Naive B cell (primary cell): Measurements from ENCODE around the gene ADCYAP1R1. TPM values are rescaled to one million over a fixed set of nuclear protein-coding genes. Genes with fewer than 3 reads are reported as not detected.
A peak's percentile ranks its signal among the peaks of the same experiment; 100 is the strongest.

Experiments used
- ATAC-seq, 2 donors: fragments of 150-1000 bp; cut with Tn5 transposase; 2 replicates each; pipeline ENCODE4 v1.10.0; 2021; ENCODE audit warnings: low read depth in 2 of 2, mild to moderate bottlenecking in 2 of 2, moderate library complexity in 2 of 2
- DNase-seq: peaks from one replicate; pipeline ENCODE4 v3.0.0; 2022
- H3K27ac Mint-ChIP-seq, 6 donors: one replicate each; pipeline ENCODE4 v1.8.0; 2020 to 2022; ENCODE audit warnings: mild to moderate bottlenecking in 6 of 6, mixed read lengths in 6 of 6, moderate library complexity in 5 of 6, inconsistent platforms in 2 of 6
- H3K27me3 Mint-ChIP-seq, 3 donors: one replicate each; pipeline ENCODE4 v1.8.0; 2021 to 2022; ENCODE audit warnings: mixed read lengths in 3 of 3, mild to moderate bottlenecking in 1 of 3
- H3K36me3 Mint-ChIP-seq, 2 donors: one replicate each; pipeline ENCODE4 v1.8.0; 2020 to 2022; ENCODE audit warnings: mixed read lengths in 2 of 2, inconsistent platforms in 1 of 2, mild to moderate bottlenecking in 1 of 2
- H3K4me1 Mint-ChIP-seq, 3 donors: one replicate each; pipeline ENCODE4 v1.8.0; 2020 to 2022; ENCODE audit warnings: mixed read lengths in 3 of 3, inconsistent platforms in 1 of 3, mild to moderate bottlenecking in 1 of 3, moderate library complexity in 1 of 3
- H3K4me3 Mint-ChIP-seq, 8 donors: one replicate each; pipeline ENCODE4 v1.8.0; 2020 to 2022; ENCODE audit warnings: mild to moderate bottlenecking in 8 of 8, mixed read lengths in 8 of 8, moderate library complexity in 8 of 8, inconsistent platforms in 2 of 8
- H3K9me3 Mint-ChIP-seq, 7 donors: one replicate each; pipeline ENCODE4 v1.8.0; 2020 to 2022; ENCODE audit warnings: mixed read lengths in 7 of 7, mild to moderate bottlenecking in 5 of 7, inconsistent platforms in 2 of 7, moderate library complexity in 1 of 7
- polyA plus RNA-seq, 6 donors: library from polyadenylated mRNA; unstranded; fragments of 300-500 nt; fragmentation: Illumina TruSeq; gene quantifications; one replicate each; pipeline ENCODE4 v1.2.3, GENCODE V29; 2021; ENCODE audit warnings: low read depth in 6 of 6

The ADCYAP1R1 gene
- polyA plus RNA-seq, 6 donors from 2014 or later: not detected

DNA sequence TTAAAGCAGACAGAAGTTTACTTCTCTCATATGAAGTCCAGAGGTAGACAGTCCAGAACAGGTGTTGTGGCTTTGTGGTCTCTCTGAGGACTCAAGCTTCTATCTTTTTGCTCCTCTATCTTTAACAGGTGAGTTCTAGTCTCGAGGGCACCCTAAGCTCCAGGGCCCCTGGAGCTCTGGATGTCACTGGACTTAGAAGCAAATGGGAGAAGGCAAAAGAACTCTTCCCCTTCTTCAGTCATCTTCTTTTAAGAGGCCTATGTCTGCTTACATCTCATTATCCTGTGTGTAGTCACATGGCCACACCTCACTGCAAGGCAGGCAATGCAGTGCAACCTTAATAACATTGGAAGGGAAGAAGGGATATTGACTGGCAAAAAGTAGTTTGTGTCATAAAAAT, 61.6 kb downstream of the ADCYAP1R1 start:
- H3K27ac Mint-ChIP-seq: no peak overlapping the region
- ATAC-seq (no peak), DNase-seq (no peak)
- peaks cover 0 to 2% (median 0%) of the 10 kb centered on the region in 7 donors for H3K9me3 Mint-ChIP-seq
- H3K36me3 Mint-ChIP-seq: no peaks in the 10 kb centered on the region
- no peaks in the 10 kb centered on the region for H3K4me1 Mint-ChIP-seq
- no peak overlapping the region for H3K4me3 Mint-ChIP-seq
- peaks cover 15 to 21% (median 20%) of the 10 kb centered on the region in 3 donors for H3K27me3 Mint-ChIP-seq

DNA sequence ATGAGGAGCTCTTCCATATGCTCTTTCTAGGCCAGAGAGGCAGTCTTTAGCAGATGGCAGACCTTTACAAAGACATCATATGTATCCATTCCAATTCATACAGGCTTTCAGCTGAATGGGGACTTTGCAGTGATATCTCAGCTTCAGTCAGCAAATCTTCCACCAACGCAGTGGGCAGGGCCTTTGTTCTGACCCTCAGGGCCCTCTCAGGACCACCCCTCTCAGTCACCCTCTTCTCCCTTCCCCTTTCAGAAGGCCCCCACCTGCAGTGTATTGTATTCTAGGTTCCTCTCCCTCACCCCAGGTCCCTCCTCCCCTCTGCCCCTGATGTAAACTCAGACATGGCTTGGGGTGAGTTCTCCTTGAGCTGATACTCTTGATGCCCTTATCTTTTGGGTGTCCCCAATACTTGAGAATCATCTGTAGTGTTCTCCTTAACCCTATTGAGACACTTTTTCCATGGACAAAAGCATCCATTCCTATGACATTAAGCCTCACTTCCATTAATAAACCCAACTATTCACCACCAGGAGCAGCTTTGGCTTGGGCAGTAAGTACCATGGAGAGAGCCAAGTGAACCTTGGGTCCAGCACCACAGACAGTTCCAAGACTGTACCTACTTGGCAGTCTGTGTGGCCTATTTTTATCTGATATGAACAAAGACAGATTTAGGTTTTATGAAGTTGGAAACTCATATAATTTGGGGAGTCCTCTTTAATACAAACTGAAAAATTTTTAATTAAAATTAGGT, 62.7 kb downstream of the ADCYAP1R1 start:
- Mint-ChIP-seq H3K27ac (no peak overlapping the region), H3K36me3 (no peaks in the 10 kb centered on the region), H3K9me3 (peaks cover 0 to 2% (median 0%) of the 10 kb centered on the region in 7 donors), H3K4me3 (no peak overlapping the region), H3K27me3 (peaks cover 10 to 24% (median 22%) of the 10 kb centered on the region in 3 donors), H3K4me1 (no peaks in the 10 kb centered on the region)
- ATAC-seq (no peak), DNase-seq (no peak)

DNA sequence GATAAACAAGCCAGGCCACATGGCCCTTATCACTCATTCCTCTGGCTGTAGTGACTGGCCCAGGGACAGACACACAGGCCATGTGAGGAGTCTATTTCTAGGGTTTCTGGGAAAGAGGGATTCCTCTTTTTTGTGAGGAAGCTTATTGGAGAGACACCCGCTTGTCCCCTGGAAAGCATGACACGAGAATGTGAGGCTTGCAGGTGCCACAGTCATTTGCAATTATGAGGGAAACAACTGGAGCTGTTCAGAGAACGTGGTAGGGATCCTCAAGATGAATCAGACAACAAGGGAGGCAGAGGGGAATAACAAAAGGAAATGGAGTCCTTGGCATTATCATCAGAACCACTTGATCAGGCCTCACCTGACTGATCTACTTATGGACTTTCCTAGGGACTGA, 64.5 kb downstream of the ADCYAP1R1 start:
- H3K9me3 Mint-ChIP-seq: peaks cover 0 to 4% (median 0%) of the 10 kb centered on the region in 7 donors
- peaks cover 5 to 41% (median 35%) of the 10 kb centered on the region in 3 donors for H3K27me3 Mint-ChIP-seq
- H3K4me3 Mint-ChIP-seq: no peak overlapping the region
- ATAC-seq (no peak), DNase-seq (no peak)
- no peaks in the 10 kb centered on the region for H3K4me1 Mint-ChIP-seq
- H3K27ac Mint-ChIP-seq: no peak overlapping the region
- H3K36me3 Mint-ChIP-seq: no peaks in the 10 kb centered on the region

DNA sequence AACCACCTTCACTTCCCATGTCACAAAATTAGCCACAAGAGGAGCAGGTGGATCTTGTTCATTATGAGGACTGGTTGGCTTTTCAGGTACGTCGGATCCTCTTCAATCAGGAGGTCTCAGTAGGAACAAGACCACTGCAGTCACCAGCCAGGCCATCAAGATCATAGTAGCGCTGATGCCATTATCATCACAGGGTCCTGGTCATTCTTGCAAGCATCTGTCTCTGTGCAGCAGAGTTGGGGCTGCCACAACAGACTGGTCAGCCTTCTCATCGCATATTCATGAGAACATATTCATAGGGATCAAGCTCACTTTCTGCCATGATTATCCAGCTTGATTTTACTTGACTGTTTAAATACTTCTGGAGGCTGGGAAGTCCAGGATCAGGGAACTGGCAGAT, 67.1 kb downstream of the ADCYAP1R1 start:
- Mint-ChIP-seq H3K36me3 (no peaks in the 10 kb centered on the region), H3K9me3 (peaks cover 0 to 4% (median 0%) of the 10 kb centered on the region in 7 donors), H3K4me1 (no peaks in the 10 kb centered on the region), H3K27ac (no peak overlapping the region), H3K27me3 (peaks cover 16 to 51% (median 44%) of the 10 kb centered on the region in 3 donors), H3K4me3 (no peak overlapping the region)
- DNase-seq: no peak
- ATAC-seq: no peak

DNA sequence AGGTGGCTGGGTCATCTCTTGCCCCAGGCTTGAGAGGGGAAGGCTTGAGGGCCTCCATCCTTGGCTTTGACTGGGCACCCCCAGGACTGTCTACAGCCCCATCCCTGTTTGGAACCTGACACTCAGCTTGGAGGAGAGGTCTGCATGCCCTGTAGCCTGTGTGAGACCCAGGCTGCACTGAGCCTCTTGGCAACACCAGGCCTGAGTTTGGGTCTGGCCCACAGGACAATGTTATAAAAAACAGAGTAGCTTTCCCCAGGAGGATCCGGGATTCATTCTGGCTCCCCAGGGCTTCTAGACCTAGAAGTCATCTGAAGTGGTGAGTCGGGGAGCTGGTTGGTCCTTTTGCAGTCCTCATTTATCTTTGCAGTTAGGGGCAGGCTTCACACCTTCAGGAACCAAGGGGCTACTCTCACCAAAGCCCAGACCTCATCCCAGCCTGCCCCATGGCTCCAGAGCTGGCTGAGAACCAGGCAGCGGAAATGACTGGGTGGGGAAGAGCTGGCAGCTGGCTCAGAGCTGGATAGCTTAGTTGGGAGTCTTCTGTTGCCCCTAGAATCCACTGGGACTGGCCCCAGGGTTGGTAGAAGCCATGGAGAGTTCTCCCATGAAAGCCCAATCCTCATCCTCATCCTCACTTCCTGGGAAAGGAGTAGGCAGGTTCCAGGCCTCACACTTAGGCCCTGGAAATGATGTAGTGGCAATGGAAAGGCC, 68.8 kb downstream of the ADCYAP1R1 start:
- no peaks in the 10 kb centered on the region for H3K36me3 Mint-ChIP-seq
- DNase-seq (no peak), ATAC-seq (no peak)
- no peaks in the 10 kb centered on the region for H3K4me1 Mint-ChIP-seq
- no peak overlapping the region for H3K4me3 Mint-ChIP-seq
- no peak overlapping the region for H3K27ac Mint-ChIP-seq
- H3K9me3 Mint-ChIP-seq: peaks cover 0 to 2% (median 0%) of the 10 kb centered on the region in 7 donors
- peaks cover 19 to 44% (median 39%) of the 10 kb centered on the region in 3 donors for H3K27me3 Mint-ChIP-seq

DNA sequence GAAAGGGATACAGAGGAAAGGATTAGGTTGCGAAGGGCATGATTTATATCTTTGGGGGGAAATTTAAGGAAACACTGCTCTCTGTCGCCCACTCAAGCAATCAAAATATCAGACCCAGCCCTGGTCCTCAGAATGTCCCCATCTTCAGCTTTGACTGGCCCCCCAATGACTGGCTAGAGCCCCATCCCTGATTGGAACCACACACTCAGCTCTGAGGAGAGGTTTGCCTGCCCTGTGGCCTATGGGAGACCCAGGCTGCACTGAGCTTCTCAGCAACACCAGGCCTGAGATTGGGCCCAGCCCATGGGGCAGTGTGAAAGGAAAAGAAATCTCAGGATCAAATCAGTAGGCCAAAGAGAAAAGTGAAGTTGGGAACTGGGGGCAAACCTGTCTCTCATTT, 69.5 kb downstream of the ADCYAP1R1 start:
- no peak overlapping the region for H3K4me3 Mint-ChIP-seq
- no peak for ATAC-seq
- no peaks in the 10 kb centered on the region for H3K4me1 Mint-ChIP-seq
- no peak for DNase-seq
- H3K36me3 Mint-ChIP-seq: no peaks in the 10 kb centered on the region
- H3K27me3 Mint-ChIP-seq: peaks cover 19 to 43% (median 36%) of the 10 kb centered on the region in 3 donors
- no peak overlapping the region for H3K27ac Mint-ChIP-seq
- peaks cover 0 to 4% (median 2%) of the 10 kb centered on the region in 7 donors for H3K9me3 Mint-ChIP-seq

DNA sequence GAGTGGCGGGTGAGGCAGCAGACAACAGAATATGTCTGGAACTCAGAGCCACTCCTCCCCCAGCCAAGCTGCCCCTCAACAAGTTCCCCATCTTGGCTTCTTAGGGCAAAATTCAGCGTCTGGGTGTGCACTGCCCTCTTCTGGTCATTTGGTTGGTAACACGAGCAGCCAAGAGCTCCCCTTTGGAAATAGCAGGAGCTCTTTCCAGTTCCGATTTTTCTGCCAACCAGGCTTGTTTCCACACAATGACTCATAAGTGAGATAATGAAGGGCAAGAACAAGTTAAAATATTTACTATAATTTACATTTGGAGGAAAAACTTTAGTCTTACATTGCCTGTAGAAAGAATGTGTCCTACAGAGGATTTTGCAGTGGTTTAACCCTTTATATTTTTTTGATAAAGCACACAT, 70.5 kb downstream of the ADCYAP1R1 start:
- DNase-seq: no peak
- Mint-ChIP-seq H3K36me3 (no peaks in the 10 kb centered on the region), H3K4me3 (no peak overlapping the region), H3K9me3 (peaks cover 0 to 10% (median 4%) of the 10 kb centered on the region in 7 donors), H3K27me3 (peaks cover 14 to 36% (median 35%) of the 10 kb centered on the region in 3 donors), H3K4me1 (no peaks in the 10 kb centered on the region), H3K27ac (no peak overlapping the region)
- ATAC-seq: peak in 1 of 2 donors; percentile 16

DNA sequence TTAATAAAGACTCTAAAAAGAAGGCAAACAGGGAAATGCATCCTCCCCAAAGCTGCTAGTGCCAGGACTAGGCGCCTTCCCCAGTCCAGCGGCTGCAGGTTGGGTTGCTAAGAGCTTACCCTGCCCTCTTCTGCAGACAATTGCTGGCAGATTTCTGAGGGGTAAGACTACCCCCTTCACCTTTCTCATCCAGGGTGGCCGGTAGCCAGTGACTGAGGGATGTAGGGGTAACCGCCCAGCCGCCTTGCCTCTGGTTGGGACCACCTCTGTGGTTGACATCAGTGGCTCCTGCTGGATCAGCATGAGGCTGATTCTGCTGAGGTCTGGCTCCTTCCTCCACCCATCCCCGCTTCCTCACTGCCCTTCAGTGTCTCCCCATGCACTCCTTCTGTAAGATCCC, 71.2 kb downstream of the ADCYAP1R1 start:
- Mint-ChIP-seq H3K9me3 (peaks cover 0 to 10% (median 4%) of the 10 kb centered on the region in 7 donors), H3K36me3 (no peaks in the 10 kb centered on the region), H3K4me3 (no peak overlapping the region), H3K4me1 (no peaks in the 10 kb centered on the region), H3K27ac (no peak overlapping the region), H3K27me3 (peaks cover 14 to 36% (median 35%) of the 10 kb centered on the region in 3 donors)
- DNase-seq (no peak), ATAC-seq (no peak)

DNA sequence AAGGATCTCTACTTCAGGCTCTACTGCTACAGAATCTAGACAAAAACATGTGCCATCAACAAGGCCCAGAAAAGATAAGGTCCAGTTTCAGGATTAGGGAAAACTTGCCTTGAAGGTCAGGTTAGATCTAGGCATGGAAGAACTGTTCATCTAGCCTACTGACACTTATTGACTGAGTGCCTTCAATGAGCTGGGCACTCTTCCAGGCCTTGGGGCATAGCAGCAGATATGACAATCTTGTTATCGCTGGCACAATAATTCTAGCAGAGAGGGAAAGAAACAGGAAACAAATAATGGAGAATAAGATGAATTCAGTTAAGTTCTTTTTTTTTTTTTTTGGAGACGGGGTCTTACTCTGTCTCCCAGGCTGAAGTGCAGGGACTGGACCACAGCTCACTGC, 71.6 kb downstream of the ADCYAP1R1 start:
- ATAC-seq: no peak
- no peak overlapping the region for H3K27ac Mint-ChIP-seq

DNA sequence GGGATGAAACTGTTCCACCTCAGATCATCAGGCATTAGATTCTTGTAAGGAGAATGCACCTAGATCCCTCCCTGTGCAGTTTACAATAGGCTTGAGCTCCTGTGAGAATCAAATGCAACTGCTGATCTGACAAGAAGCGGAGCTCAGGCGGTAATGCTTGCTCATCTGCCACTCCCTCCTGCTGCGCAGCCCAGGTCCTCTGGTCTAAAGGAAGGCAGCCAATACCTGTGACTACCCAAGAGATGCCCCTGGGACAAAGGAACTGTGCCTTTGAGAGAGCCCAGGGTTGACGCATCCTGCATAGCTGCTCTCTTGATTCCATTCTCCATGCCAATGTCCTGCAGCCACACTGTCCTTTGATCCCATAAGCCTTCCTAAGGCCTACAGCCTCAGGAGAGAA, 73.1 kb downstream of the ADCYAP1R1 start:
- Mint-ChIP-seq H3K9me3 (peaks cover 0 to 10% (median 4%) of the 10 kb centered on the region in 7 donors), H3K27me3 (peaks cover 17 to 40% (median 34%) of the 10 kb centered on the region in 3 donors), H3K4me1 (no peaks in the 10 kb centered on the region), H3K36me3 (no peaks in the 10 kb centered on the region), H3K27ac (no peak overlapping the region), H3K4me3 (peak overlapping the region in 2 of 8 donors; percentile 0 to 23)
- no peak for ATAC-seq
- no peak for DNase-seq

More for the DNA sequence above, 71.6 kb downstream of the ADCYAP1R1 start:
- Mint-ChIP-seq H3K36me3 (no peaks in the 10 kb centered on the region), H3K27me3 (peaks cover 14 to 36% (median 35%) of the 10 kb centered on the region in 3 donors), H3K9me3 (peaks cover 0 to 10% (median 4%) of the 10 kb centered on the region in 7 donors), H3K4me3 (no peak overlapping the region), H3K4me1 (no peaks in the 10 kb centered on the region)
- no peak for DNase-seq

DNA sequence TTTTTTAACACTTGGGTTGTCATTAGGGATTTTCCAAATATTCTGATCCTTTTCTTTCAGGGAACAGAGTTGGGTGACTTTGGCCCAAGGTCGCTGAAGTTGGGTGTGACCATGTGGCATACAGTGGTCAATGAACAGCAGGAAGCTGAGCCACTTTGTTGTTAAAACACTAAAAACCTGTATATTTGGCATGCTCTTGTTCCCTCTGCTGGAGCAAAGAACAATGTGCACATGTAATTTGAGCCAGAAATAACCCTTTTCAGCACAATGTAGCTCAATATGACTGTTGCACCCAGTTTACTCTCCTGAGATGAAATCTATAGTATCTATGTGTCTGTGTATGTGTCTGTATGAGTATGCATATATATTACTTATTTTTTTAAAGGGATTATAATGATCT, 74.9 kb downstream of the ADCYAP1R1 start:
- H3K4me1 Mint-ChIP-seq: no peaks in the 10 kb centered on the region
- DNase-seq: no peak
- H3K36me3 Mint-ChIP-seq: no peaks in the 10 kb centered on the region
- no peak overlapping the region for H3K27ac Mint-ChIP-seq
- peaks cover 17 to 27% (median 26%) of the 10 kb centered on the region in 3 donors for H3K27me3 Mint-ChIP-seq
- ATAC-seq: no peak
- H3K9me3 Mint-ChIP-seq: peaks cover 0 to 10% (median 4%) of the 10 kb centered on the region in 7 donors
- no peak overlapping the region for H3K4me3 Mint-ChIP-seq

DNA sequence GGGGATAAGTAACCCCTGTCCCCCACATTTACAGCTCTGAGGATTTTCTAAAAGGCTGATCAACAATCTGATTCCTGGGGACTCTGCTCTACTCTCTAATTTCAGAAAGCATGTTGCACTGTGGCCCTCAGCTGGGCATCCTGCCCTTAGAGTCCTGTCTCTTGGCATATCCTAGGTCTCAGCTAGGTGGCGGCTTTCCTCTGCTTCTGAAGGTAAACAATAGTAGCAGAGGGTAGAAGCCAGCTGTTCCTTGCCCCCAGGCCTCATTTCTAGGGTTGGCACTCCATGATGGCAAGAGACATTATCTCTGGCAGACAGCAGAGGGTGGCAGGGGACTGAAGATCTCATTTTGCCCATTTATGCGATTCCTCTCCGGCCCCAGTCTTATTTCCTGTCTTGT, 77.0 kb downstream of the ADCYAP1R1 start:
- H3K27me3 Mint-ChIP-seq: peaks cover 7 to 19% (median 18%) of the 10 kb centered on the region in 3 donors

DNA sequence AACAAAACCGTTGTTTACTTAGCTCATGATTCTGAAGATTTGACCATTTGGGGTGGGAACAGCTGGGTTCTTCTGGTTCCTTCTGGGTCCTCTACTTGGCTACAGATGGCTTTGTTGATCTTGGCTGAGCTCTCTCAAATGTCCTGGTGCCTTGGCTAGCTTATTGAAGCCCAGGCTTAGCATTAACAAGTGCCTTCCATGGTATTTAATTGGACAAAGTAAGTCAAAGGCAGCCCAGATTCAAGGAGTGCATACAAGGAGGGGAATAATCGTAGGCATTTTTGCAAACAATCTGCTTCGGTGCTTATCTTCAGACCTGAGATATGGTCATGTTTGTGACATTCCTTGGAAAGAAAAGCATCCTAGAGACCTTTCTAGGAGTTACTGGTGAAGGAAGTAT, 81.4 kb downstream of the ADCYAP1R1 start:
- Mint-ChIP-seq H3K4me1 (peaks cover 3 to 7% (median 5%) of the 10 kb centered on the region in 3 donors), H3K27ac (no peak overlapping the region), H3K27me3 (peaks cover 3 to 11% (median 8%) of the 10 kb centered on the region in 3 donors), H3K36me3 (no peaks in the 10 kb centered on the region), H3K4me3 (no peak overlapping the region), H3K9me3 (no peaks in the 10 kb centered on the region)
- no peak for ATAC-seq
- no peak for DNase-seq

More for the DNA sequence above, 77.0 kb downstream of the ADCYAP1R1 start:
- ATAC-seq (no peak), DNase-seq (no peak)
- H3K4me3 Mint-ChIP-seq: no peak overlapping the region
- no peaks in the 10 kb centered on the region for H3K4me1 Mint-ChIP-seq
- no peak overlapping the region for H3K27ac Mint-ChIP-seq
- H3K36me3 Mint-ChIP-seq: no peaks in the 10 kb centered on the region
- peaks cover 0 to 10% (median 4%) of the 10 kb centered on the region in 7 donors for H3K9me3 Mint-ChIP-seq
